Measurements from ENCODE around the gene FAM98B.

FAM98B gene

DNA sequence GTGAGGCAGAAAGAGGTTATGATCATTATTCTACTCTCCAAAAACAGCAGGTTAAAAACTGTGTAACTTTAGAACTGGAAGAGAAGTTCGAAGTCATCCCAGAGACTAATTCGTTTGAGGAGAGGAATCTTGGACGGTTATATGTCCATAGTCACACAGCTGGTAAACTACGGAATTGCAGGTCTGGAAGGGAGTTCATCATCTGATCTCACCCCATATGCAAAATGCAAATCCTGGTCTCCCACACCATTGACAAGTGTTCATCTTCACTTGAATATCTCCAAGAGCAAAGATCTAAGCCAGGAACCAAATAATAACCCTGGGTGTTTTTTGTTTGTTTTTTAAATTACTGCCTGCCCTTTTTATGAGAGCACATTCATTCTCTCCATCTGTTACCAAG, 53.1 kb downstream of the FAM98B start:
- FAIRE-seq (no peak), DNase-seq (ENCODE audit: low spot score) (no peak)

DNA sequence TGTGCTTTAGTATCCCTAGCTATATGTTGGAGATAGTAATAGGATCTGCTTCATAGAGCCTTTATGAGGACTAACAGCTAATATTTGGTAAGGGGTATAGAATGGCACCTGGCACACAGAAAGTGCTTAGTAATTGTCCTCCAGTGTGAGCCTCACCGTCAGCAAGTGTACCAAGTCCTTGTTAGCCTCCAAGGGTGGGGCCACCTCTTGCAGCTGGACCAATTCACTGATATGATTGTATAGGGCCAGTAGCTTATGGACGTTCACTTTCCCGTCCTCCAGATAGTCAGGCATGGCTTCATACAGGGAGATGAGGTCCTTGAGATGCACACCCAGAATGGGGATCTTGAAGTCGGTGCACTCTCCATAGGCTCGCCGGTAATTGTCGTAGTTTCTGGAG, 53.6 kb downstream of the FAM98B start:
- no peak for FAIRE-seq
- no peak for DNase-seq (ENCODE audit: low spot score)

- FAIRE-seq = no peak
- no peak for DNase-seq (ENCODE audit: low spot score)
These were observed 54.7 kb downstream of the FAM98B start for GRCh38 chr15:38508647-38509046.

- DNase-seq (ENCODE audit: low spot score) = no peak
These were observed 55.2 kb downstream of the FAM98B start for GRCh38 chr15:38509152-38509551.

DNA sequence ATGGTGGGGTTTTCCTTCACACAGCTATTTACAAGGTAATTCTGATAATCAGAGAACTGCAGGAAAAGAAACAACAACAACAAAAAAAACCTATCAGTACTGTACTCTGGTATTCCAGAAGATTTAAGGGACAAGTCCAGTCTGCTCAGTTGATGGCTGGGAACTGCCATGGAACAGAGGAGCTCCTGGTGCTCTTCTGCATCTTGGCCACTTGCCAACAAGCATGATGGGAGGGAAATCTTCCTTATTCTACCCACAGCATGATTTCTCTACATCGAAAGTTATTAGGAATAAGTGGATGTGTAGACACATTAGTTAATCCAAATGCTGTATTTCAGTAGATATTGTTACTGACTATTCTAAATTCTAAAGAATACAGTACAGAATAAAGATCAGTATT, 59.0 kb downstream of the FAM98B start:
- FAIRE-seq (no peak), DNase-seq (ENCODE audit: low spot score) (no peak)

More at GRCh38 chr15:38509152-38509551, 55.2 kb downstream of the FAM98B start:
- FAIRE-seq = no peak

GRCh38 chr15:38514601-38515000, 60.7 kb downstream of the FAM98B start:
- FAIRE-seq = no peak
- no peak for DNase-seq (ENCODE audit: low spot score)

DNA sequence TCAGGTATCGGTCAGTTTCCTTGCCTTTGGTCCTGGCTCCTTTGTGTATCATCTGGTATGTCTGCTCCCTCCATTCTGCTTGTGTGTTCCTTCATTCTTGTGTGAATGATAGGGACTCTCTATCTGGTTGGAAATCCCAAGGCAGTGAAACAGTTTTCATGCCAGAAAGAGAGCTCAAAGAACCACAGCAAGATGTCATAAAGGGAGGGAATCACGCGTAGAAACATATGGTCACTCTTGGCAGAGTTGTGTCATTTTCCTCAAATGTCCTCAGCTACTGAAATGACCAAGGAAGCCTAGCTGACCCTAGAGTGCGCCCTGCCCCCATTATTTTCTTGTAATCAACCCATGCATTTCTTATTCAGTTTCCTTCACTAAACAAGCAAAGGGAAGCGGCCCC, 62.7 kb downstream of the FAM98B start:
- DNase-seq (ENCODE audit: low spot score) = no peak
- no peak for FAIRE-seq

GRCh38 chr15:38517312-38517975, 63.5 kb downstream of the FAM98B start:
- FAIRE-seq = no peak
- no peak for DNase-seq (ENCODE audit: low spot score)

GRCh38 chr15:38518084-38518483, 64.2 kb downstream of the FAM98B start:
- DNase-seq (ENCODE audit: low spot score) (no peak), FAIRE-seq (no peak)

DNA sequence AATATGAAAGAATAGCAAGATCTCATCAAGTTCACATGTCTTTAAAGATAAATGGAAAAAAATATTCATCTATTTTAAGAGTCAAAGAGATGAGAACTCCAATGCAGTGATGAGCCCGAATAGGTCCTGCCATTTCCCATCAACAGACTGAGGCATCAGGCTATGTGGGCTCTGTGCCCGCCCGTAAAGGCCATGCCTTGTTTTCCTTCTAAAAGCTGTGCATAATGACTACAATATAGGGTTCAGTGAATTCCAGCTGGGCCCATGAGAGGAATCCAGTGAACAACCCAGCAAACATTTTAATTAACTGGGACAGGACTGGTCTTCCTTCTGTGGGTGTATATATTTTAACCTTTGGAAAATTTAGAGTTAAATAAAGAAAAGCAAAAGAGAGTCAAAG, 66.1 kb downstream of the FAM98B start:
- no peak for FAIRE-seq

DNA sequence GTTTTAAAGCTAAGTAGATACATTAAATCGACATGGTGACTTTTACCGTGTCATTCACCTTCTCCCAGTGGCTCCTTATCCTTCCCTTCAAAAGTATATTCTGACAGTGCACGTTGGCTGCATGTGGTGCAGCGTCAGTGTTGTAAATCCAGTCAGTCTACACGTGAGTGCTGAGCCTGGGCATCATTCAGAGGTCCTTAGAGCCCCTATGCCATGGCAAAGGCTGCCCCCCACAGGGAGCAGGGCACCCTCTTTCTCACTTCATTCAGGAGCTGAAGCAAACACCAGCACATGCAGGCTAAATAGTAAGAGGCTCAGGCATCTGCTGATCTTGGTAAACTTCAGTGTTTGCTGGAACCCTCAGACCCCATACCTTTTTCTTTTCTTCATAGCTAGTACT, 67.4 kb downstream of the FAM98B start:
- DNase-seq (ENCODE audit: low spot score) = no peak
- FAIRE-seq = no peak

More for the DNA sequence above, 66.1 kb downstream of the FAM98B start:
- DNase-seq (ENCODE audit: low spot score) = no peak

DNA sequence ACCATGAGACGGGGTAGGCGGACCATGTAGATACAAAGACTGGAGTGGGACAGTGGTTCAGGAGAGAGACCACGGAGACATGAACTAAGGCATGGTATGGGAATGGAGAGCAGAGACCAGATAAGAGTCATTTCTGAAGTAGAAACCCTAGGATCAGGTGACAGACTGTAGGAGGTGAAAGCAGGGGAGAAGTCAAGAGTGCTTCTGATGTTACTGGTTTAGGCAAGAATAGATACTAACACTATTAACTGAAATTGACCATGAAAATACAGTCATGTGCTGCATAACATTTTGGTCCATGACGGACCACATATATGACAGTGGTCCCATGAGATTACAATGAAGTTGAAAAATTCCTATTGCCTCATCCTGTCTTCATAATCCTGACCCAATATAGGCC, 69.0 kb downstream of the FAM98B start:
- no peak for DNase-seq (ENCODE audit: low spot score)
- no peak for FAIRE-seq

GRCh38 chr15:38524156-38524555, 70.2 kb downstream of the FAM98B start:
- DNase-seq (ENCODE audit: low spot score) (no peak), FAIRE-seq (no peak)

DNA sequence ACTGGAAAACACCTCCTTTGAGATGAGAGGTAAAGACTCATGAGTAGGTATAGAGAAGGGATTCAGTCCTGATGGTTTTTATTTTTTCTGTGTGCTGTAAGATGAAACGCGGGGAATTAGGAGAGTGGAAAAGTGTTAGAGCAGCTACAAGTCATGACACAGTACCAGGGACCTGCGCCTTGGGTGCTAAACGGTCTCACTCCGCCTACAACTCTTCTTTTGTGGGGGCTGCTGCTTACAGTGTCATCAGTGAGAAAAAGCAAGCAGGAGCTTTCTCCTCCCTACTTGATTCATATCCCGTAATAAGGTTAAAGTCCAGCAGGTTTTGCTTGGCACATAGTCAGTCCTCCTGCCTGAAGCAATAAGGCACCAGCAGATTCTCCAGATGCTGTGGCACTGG, 71.6 kb downstream of the FAM98B start:
- FAIRE-seq = no peak
- DNase-seq (ENCODE audit: low spot score) = no peak

GRCh38 chr15:38526158-38526557, 72.2 kb downstream of the FAM98B start:
- no peak for DNase-seq (ENCODE audit: low spot score)
- FAIRE-seq = no peak

- peak; percentile 44 for DNase-seq (ENCODE audit: low spot score)
These were observed 74.4 kb downstream of the FAM98B start for GRCh38 chr15:38528294-38528693.

DNA sequence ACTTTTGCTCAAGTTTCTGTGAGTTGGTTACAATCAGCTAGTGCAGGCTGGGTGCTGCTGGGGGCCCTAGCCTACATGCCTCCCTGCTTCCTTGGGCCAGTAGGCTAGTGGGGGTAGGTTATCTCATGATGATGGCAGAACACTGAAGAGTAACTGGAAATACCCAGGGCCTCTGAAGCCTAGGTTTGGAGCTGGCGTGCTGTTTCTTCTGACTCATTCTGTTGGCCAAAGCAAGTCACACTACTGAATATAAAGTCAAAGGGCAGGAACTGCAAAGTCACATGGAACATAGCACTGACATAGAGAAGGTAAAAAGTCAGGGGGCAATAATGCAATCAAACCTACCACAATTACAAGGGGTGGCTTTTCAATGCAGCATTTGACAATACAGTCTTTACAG, 76.2 kb downstream of the FAM98B start:
- peak; percentile 63 for FAIRE-seq
- peak; percentile 74 for DNase-seq (ENCODE audit: low spot score)

More at GRCh38 chr15:38528294-38528693, 74.4 kb downstream of the FAM98B start:
- peak; percentile 24 for FAIRE-seq

DNA sequence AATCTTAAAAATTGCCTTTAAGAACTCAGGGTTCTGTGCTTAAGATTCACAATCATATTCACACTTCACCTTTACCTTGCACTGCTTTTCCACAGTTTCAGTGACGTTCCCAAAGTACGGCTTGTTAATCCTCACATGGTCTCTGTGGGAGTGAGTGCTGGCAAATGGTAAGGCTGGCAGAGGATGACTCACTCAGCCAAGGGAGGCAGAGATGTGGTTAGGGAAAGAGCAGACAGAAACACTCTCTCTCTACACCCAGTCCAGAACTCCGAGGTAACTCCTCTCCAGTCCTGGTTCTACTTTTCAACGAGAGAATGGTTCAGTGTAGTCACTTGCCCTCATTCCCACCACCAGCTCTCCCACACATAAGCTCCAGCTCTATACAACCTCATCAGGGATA, 77.6 kb downstream of the FAM98B start:
- DNase-seq (ENCODE audit: low spot score) (peak; percentile 80), FAIRE-seq (peak; percentile 88)

- FAIRE-seq = no peak
- DNase-seq (ENCODE audit: low spot score) = no peak
These were observed 78.8 kb downstream of the FAM98B start for GRCh38 chr15:38532728-38533127.

DNA sequence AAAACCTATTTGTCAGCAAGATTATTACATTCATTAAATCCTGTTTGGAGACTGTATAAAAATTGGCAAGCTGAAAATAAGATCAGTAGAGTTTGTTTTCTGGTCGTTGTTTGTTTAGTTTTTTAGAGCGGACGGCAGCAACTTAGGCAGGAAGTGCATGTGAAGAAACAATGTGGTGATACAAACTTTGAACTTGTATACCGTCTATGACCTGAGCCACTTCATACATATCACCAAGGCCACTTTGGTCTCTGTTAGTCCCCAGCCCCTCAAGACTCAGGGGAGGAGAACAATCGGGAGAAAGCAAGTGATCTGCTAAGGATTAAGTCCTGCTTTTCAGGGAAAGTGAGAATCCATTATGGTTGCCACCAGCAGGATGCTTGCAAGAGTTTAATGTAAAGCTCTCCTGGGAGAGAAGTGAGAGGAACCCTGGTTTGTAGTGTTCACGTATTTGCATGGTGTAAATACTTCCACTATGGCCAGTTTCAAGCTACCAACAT, 79.5 kb downstream of the FAM98B start:
- FAIRE-seq (no peak), DNase-seq (ENCODE audit: low spot score) (no peak)

GRCh38 chr15:38533926-38534325, 80.0 kb downstream of the FAM98B start:
- DNase-seq (ENCODE audit: low spot score) = no peak
- no peak for FAIRE-seq

DNA sequence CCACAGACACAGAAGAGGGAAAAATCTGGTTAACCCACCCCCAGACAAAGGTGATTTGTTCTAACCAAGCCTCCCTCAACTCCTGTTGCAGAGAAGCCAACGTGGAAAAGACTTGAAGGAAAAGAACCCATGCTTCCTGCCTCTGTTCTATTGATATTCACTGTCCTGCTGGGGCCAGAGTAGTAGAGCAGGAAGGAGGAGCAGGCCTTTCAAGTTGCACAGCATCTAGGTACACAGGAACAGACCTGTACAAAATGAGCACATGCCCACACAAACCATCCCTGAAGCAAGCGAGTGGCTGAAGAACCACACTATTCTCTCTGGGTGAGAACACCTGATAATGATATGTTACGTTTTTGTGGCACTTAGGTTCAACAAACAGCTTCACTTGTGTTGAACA, 80.8 kb downstream of the FAM98B start:
- DNase-seq (ENCODE audit: low spot score) (no peak), FAIRE-seq (no peak)

GRCh38 chr15:38535491-38536200, 81.7 kb downstream of the FAM98B start:
- FAIRE-seq = no peak
- no peak for DNase-seq (ENCODE audit: low spot score)

Measured in RCC 7860 (cell line).